Muscle of back (tissue), 11 donors: ENCODE measurements around the gene ZBTB7A. TPM values are rescaled to one million over a fixed set of nuclear protein-coding genes. Genes with fewer than 3 reads are reported as not detected.

ENCODE experiments used
- DNase-seq, 3 donors: peaks; one replicate each; pipeline versions ENCODE4 v3.0.0 to v3.0.0-alpha.2; 2013
- polyA plus RNA-seq, 10 donors: library from polyadenylated mRNA; unstranded; fragments of 120-200 nt; gene quantifications; one replicate each; pipeline ENCODE4 v1.2.1, GENCODE V29; 2013; ENCODE audit not compliant: insufficient read length in 10 of 10

The ZBTB7A gene
- polyA plus RNA-seq, 10 donors, result 5.4 to 9.0 (median 8.0) TPM

GRCh38 chr19:4054441-4055208 lies 12.1 kb downstream of the ZBTB7A start:
- DNase-seq, result no peak

GRCh38 chr19:4053423-4054324 lies 13.0 kb downstream of the ZBTB7A start:
- DNase-seq, result no peak

- no peak for DNase-seq
Measured at GRCh38 chr19:4052993-4053422, 13.7 kb downstream of the ZBTB7A start.

- DNase-seq, result no peak
Measured at GRCh38 chr19:4052114-4052992, 14.3 kb downstream of the ZBTB7A start.

GRCh38 chr19:4051175-4052101 lies 15.3 kb downstream of the ZBTB7A start:
- no peak for DNase-seq

- no peak for DNase-seq
Measured at GRCh38 chr19:4049432-4049831, 17.3 kb downstream of the ZBTB7A start.

- DNase-seq, result no peak
Measured at GRCh38 chr19:4046946-4047683, 19.6 kb downstream of the ZBTB7A start.

GRCh38 chr19:4046362-4046691 lies 20.4 kb downstream of the ZBTB7A start:
- no peak for DNase-seq

- no peak for DNase-seq
Measured at GRCh38 chr19:4045597-4046361, 20.9 kb downstream of the ZBTB7A start.

GRCh38 chr19:4044990-4045465 lies 21.7 kb downstream of the ZBTB7A start:
- no peak for DNase-seq

- no peak for DNase-seq
Measured at GRCh38 chr19:4043966-4044715, 22.6 kb downstream of the ZBTB7A start.

- no peak for DNase-seq
Measured at GRCh38 chr19:4043401-4043800, 23.3 kb downstream of the ZBTB7A start.

- DNase-seq, result no peak
Measured at GRCh38 chr19:4042731-4043082, 24.0 kb downstream of the ZBTB7A start.

- DNase-seq, result no peak
Measured at GRCh38 chr19:4042064-4042730, 24.5 kb downstream of the ZBTB7A start.

GRCh38 chr19:4038661-4039423 lies 27.9 kb downstream of the ZBTB7A start:
- DNase-seq, result no peak

- no peak for DNase-seq
Measured at GRCh38 chr19:4038057-4038456, 28.6 kb downstream of the ZBTB7A start.

GRCh38 chr19:4037301-4037949 lies 29.3 kb downstream of the ZBTB7A start:
- no peak for DNase-seq
